Stimulated activated CD4-positive, alpha-beta T cell treated with anti-CD3 and anti-CD28 coated beads, Interleukin-15, amount 100 ng/mL, for 1 hour (primary cell): ENCODE measurements around the gene PTPRN2.
"Not testable (repeated sequence)": the region's sequence is repeated elsewhere in the genome, so short reads cannot be mapped to it uniquely, and the experiment has no call there.

Experiments
- DNase-seq, 2 donors: peaks; one replicate each; pipeline ENCODE4 v3.0.0-alpha.2; 2020; ENCODE audit warnings: low read depth in 1 of 2, low spot score in 1 of 2

The PTPRN2 gene

DNA sequence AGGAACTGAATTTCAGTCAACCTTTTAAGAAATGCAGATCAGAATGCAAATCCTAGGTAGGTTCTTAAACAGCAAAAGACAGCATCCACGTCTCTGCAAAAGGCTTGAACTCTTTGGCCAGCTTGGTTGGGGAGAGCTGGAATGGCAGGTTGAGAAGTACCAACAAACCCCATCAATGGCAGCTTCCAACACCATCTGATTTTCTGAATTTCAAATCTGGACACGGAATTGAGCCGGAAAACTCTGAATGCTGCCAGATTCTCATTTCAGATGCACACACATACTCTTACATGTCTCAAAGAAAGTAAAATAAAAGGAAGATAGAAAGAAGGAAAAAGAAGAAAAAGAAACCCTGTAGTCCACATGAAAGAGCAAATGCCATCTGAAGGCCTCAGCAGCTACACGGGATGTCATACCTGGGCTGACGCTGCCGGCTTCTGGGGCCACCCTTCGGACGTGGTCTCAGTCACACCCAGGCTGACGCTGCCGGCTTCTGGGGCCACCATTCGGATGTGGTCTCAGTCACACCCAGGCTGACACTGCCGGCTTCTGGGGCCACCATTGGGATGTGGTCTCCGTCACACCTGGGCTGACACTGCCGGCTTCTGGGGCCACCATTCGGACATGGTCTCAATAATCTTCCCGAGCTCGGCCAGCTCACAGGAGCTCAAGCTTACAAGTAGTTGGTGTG lies 165.3 kb downstream of the PTPRN2 start:
- no peak for DNase-seq

DNA sequence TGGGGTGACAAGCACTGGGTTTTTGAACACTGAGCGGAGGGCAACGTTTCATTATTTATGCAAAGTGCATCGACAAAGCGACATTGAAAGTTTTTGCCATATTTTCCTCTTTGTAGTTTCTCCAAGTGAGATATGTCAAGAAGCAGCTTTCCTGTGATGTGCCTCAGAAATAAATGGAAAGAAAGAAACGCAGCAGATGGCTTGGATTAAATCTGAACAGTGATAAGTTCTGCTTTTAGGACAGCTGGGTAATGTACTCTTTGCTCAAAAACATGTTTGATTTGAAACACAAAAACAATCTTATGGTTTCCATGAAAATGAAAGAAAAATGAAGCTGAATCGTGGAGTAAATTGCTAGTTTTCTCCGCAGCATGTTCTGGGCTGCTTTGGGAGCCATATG lies 166.3 kb downstream of the PTPRN2 start:
- no peak for DNase-seq

DNA sequence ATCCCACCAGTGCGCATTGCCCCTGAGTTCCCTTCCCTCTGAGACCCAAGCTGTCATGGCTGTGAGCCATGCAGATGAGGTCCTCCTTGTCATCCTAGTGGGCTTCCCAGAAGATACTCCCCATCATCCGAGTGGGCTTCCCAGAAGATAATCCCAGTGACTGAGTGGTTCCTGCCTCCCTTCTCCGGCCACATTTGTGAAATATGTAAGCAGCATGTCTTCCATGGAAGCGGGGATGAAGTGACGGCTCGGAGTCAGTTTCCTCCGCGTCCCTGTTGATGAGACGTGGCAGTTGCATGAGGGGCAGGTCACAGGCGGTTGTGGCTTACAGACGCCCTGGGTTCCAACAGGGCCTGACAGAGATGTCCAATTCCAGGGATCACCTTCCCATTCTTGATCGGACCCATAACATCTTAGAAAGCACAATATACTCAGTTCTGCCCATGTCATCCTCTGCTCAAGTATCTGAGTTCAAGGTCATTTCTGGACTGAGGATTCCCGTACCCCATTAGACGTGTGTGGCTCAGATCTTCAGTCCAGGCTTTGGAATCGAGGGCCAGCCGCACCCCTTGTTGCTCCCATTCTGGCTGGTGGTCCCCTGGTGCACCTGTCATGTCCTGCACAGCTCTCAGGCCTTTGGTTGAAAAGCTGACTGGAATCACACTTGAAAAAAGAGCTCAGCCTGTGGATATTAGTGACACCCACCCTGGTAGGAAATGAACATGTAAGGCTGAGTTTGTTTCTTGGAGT lies 166.9 kb downstream of the PTPRN2 start:
- no peak for DNase-seq

DNA sequence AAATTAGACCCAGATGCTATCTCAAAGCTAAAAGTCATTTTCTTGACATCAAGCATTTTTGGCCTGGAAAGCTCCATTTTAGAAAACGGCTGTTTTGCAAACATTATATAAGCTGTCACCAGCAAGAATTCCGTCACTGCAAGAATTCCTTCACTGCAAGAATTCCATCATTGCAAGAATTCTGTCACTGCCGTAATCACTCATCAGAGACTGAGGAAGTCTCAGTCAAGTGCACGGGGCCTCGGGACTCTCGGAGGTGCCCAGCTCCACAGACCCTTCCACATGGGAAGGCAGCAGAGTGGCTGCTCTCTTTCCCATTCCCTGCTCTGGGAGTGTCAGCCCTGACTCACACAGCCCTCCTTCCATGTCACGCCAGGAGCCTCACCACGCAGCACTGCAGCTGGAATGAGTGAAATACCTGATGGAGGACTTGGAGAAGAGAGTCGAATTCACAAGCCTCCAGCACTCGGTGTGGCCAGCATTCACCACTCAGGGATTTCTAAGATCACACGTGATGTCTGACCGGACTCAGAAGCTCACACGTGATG lies 168.3 kb downstream of the PTPRN2 start:
- no peak for DNase-seq

DNA sequence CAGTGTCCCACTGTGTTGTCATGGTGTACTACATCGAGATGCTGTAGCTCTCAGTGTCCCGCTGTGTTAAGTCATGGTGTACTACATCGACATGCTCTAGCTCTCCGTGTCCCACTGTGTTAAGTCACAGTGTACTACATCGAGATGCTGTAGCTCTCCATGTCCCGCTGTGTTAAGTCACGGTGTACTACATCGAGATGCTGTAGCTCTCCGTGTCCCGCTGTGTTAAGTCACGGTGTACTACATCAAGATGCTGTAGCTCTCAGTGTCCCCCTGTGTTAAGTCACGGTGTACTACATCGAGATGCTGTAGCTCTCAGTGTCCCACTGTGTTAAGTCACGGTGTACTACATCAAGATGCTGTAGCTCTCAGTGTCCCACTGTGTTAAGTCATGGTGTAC lies 169.2 kb downstream of the PTPRN2 start:
- not testable (repeated sequence) for DNase-seq

DNA sequence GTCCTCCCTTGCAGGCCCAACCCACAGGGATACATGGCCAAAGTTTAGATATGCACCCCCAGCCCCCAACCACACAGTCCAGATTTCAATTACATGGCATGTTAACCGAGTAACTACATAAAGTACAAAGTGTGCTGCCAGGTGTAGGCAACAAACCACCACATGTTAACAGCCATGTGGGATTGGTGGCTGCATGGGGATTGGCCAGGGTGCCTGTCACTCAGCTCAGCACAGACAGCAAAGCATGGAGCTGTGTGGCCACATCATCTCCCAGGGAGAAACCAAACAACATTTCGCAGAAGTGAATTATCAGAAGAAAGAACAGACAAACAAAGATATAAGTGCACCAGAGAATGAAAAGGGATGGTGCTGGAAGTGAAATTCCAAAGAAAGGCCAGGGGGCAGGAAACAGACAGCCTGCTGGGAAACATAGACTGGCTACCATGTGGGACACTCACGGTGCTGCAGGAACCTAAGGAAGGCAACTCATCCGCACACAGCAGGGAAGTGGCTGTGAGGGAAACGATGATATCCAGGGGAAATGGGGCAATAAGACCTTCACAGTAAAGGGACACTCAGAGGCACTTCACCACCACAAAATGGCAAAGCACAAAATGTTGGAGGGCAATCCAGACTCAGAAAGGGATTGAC lies 171.2 kb downstream of the PTPRN2 start:
- no peak for DNase-seq

DNA sequence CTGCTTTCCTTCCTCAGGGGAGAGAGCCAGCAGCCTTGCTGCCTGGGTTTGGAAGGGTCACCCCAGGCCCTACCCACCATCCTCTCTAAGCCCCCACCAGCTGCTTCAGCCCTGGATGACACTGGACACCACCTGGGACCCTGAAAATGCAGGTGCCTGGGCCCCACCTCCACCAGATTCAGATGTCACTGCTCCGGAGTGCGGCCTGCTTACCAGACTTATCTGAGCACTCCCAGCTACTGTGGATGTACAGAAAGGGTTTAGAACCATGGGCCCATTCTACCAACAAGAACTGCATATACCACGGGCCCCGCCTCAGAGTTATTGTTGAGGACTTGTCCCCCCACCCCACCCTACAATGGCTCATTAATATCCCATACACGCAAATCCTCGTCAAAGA lies 172.3 kb downstream of the PTPRN2 start:
- DNase-seq = no peak

DNA sequence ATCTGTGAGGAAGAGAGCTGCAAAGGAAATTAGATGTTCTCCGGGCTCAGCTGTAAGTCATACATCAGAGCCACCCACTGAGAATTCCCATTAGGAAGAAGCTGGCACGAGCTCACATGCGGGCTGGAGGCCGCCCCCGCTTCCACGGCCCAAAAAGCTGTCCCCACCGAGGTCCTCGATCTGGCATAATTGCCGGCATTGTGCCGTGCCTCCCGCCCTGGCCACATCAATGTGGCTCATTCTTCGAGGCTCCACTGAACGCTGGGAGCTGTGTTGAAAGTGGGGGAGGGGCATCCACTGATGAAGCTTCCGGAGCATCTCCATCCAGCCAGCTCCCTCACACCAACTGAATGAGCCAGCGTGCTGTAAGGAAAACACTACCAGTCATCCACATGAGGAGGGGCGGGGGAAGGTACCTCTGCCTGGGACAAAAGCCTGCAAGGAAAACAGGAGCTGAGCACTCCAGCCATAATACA lies 173.1 kb downstream of the PTPRN2 start:
- DNase-seq = no peak

DNA sequence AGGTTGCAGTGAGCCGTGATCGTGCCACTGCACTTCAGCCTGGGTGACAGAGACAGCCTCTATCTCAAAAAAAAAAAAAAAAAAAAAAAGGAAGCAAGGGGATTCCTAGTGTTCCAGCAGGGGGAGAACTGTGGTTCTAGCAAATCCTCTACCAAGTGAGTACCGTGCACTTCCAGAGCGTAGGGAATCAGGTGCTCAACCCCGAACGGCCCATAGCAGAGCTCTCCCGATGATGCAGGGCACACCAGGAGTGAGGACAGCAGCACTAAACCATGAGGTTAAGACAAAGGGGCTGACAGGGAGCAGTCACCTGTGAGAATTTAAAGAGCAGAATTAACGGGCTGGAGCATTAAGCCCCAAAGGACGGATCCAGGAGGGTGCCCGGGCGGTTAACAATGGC lies 173.6 kb downstream of the PTPRN2 start:
- DNase-seq = no peak

DNA sequence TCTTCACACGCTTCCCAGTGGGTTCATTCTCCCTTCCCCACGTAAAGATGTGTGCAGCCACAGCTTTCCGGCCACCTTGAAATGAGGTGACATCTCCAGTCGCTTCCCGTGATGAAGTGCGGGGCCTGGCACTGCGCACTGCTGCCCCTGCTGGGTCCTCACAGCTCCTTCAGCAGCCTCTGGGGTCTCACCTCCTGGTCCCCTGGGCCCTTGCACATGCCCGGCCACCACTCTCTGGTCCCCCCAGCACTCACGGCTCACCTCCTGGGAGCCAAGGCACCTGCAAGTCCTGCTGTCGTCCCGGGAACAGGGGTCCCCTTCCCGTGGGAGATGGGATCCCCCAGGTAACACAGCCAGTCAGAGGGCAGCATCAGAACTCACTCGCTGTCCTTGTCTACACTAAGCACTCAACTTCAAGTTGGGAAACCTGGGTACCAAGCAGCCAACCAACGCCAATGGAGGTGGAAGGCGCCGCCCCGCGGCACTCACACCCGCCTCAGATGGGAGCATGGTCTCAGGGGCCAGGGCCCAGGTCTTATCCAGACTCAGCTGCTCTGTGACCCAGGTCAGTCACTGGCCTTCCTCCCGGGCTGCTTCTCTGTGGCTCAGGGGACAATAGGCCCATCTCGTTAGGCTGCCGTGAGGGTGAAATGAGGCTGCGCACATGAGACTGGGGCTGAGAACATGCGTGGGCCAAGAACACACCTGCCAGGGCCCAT lies 176.2 kb downstream of the PTPRN2 start:
- no peak for DNase-seq

DNA sequence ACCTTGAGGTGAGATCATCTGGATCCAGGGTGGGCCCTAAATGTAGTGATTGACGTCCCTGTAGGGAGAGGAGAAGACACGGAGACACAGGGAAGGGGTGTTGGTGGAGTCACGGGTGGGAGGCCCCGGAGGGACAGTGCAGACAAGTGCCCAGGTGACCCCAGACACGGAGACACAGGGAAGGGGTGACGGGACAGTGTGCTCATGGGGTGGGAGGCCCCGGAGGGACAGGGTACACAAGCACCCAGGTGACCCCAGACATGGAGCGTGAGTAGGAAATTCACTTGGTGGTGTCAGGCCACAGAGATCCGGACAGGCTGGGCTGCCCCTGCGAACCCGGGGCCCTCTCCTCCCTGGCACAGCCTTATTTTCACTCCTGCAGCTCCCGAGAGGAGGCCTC lies 176.9 kb downstream of the PTPRN2 start:
- no peak for DNase-seq

DNA sequence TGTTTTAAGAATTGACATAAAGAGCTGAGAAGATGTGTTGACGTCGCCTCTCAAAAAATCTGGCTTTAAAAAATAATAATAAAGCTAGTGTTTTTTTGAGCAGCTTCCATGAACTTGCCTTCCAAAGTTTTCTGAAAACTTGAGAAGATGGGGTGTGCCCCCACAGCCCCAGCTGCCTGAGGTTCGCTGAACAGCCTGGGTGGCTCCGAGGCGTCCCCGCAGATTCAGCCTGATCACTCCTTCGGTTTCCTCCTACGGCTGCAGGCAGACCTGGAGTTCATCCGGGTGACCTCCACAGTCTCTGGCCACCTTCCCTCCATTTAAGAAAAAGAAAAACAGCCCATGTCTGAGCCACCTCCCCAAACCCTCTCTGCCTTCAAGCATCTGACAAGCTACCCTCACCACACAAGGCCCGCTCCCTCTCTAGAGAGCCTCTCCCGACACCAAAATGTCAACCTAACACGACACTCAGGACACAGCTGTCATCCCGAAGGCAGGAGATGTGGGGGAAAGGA lies 177.8 kb downstream of the PTPRN2 start:
- no peak for DNase-seq

DNA sequence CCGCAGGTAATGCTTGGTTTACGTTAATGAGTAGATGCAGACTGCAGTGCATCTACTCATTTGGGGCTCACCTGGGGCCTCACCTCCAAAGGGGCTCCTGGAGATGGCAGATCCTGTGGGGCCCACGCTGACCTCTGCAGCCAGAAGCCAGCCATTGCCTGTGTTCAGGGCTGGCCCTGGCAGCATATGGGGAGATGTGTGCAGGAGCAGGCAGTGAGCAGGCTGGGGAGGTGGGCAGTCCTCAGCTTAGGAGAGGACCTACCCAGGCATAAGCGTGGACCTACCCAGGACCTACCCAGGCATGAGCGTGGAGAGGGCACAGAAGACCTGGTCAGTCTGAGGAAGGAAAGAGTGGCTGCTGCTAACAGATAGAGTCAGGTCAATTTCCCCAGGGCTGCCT lies 178.5 kb downstream of the PTPRN2 start:
- DNase-seq = no peak

DNA sequence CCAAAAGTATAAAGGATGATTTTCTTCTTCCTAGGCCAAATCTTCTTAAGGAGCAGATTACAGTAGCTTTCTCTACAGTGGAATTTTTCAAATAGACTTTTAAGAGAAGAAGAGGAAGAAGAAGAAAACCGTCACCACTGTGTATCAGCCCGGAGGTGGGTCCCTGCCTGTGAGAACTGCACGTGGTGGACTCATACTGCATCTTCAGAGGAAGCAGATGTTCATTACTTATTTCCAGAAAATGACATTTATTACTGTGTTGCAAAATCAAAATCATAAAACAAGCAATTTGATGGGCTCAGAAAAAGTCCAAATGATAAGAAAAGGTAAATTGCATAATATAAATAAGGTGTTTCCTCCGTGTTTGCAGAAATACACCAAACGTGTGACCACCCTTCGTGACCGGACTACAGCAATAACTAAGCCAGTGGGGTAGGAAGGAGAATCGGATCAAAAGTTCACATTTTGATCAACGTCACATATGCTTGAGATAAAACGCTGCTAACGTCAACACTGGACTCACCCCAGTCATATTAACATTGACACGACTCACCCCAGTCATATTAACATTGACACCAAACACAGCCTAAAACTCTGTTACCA lies 179.2 kb downstream of the PTPRN2 start:
- DNase-seq = no peak

DNA sequence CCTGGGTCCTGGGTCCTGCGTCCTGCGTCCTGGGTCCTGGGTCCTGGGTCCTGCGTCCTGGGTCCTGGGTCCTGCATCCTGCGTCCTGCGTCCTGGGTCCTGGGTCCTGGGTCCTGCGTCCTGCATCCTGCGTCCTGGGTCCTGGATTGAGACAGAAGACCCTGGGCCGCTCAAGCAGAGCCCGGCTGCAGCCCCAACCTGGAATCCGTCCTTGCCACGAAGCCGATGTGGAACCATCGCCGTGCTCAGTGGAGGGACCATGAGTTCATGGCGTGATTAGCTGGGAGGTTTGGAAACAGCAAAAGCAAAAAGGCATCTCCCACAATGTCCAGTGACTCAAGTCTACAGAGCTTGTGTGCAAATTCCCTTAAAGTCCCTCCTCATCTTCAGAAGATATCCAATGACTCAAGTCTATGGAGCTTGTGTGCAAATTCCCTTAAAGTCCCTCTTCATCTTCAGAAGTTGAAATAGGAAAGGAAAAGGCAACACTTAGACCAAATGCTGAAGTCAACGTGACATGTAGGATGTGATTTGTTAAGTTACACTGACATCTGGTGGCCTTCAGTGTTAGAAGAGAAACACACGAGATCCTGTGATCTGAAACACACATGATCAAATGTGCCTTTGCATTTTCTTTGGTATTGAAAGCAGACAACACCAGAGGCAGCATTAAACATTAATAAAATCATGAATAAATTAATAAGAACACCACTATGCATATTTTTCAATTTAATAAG lies 179.9 kb downstream of the PTPRN2 start:
- DNase-seq = no peak

DNA sequence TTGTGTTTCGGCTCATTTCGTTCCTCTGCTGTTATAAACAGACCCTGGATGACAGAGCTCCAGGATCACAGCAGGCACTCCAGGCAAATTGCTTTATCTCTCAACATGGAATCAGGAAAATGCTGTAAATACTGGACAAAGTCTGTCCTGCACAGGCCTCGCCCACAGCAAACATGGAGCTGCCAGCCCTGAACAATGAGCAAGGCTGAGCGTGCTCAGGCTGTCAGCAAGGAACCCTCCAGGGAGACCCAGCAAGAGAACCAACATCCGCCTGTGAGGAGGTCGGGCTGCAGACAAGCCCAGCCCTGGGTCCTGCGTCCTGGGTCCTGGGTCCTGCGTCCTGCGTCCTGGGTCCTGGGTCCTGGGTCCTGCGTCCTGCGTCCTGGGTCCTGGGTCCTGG lies 180.8 kb downstream of the PTPRN2 start:
- no peak for DNase-seq

DNA sequence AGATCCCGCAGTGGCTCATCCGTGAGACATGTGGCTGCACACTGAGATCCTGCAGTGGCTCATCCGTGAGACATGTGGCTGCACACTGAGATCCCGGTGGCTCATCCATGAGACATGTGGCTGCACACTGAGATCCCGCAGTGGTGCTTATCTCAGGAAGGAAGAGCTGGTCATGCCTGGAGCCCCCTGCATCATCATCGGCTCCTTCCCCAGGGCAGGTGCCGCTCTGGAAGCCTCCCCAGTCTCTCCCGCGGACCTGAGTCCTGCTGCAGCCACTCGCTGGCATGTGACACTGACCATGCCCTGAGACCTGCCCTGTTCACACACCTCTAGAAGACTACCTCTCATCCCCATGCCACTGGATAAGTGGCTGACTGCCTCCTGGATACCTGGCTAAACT lies 181.3 kb downstream of the PTPRN2 start:
- DNase-seq = no peak

DNA sequence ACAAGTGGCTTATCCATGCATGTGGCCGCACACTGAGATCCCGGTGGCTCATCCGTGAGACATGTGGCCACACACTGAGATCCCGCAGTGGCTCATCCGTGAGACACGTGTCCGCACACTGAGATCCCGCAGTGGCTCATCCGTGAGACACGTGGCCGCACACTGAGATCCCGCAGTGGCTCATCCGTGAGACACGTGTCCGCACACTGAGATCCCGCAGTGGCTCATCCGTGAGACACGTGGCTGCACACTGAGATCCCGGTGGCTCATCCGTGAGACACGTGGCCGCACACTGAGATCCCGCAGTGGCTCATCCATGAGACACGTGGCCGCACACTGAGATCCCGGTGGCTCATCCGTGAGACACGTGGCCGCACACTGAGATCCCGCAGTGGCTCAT lies 181.9 kb downstream of the PTPRN2 start:
- not testable (repeated sequence) for DNase-seq

DNA sequence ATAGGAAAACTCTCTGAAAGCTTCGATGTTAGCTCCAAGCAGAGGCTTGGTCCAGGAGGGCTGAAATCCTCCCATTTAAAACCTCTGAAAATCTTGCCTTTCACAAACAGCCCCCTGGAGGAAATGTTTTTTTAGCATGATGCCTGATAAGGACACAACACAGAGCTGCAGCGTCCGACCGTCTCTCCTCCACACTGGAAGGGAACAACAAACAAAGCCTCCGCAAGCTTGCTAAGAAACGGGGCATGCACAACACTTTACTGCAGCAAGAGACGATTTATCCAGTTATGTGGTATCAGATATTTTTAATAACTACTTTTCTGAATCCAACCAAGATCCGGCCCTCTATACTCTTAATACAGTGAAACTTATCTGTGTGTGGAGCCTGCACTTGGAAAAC lies 182.3 kb downstream of the PTPRN2 start:
- no peak for DNase-seq
